ENCODE data around the gene ZNF586.

The ZNF586 gene

DNA sequence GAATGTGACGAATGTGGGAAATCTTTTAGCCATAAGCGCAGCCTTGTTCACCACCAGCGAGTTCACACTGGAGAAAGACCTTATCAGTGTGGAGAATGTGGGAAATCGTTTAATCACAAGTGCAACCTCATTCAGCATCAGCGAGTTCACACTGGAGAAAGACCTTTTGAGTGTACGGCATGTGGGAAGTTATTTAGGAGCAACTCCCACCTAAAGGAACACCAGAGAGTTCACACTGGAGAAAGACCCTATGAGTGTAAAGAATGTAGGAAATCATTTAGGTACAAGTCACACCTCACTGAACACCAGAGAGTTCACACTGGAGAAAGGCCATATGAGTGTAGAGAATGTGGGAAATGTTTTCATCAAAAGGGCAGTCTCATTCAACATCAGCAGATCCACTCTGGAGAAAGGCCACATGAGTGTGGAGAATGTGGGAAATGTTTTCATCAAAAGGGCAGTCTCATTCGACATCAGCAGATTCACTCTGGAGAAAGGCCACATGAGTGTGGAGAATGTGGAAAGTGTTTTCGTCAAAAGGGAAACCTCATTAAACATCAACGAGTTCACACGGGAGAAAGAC is 15.3 kb upstream of the ZNF586 start:
- Histone ChIP-seq H3K9ac (no peak overlapping the region), H3K4me1 (peaks cover 0 to 8% (median 3%) of the 10 kb centered on the region in 10 experiments; a peak in 11 of 20 replicates), H3K36me3 (peaks cover 99 to 100% (median 100%) of the 10 kb centered on the region in 11 experiments), H3K9me3 (replicated peaks in 1 of 11) (peaks cover 0 to 50% (median 32%) of the 10 kb centered on the region in 11 experiments; a peak in 20 of 22 replicates), H3K27me3 (no peaks in the 10 kb centered on the region), H3K4me3 (no peak overlapping the region), H4K20me1 (peaks cover 0 to 30% (median 7%) of the 10 kb centered on the region in 11 experiments; a peak in 12 of 22 replicates), H3K27ac (no peak overlapping the region), H3K4me2 (no peak overlapping the region)
- TF ChIP-seq Cebpa-rat (IDR thresholded peaks at IDR 0.05): no peak

- peaks cover 0 to 3% (median 0%) of the 10 kb centered on the region in 10 experiments; a peak in 1 of 20 replicates for H3K4me1 ChIP-seq
- peaks cover 99 to 100% (median 100%) of the 10 kb centered on the region in 11 experiments for H3K36me3 ChIP-seq
- H3K4me3 ChIP-seq: no peak overlapping the region
- H3K9ac ChIP-seq: no peak overlapping the region
- peaks cover 0 to 43% (median 30%) of the 10 kb centered on the region in 11 experiments; a peak in 19 of 22 replicates for H3K9me3 ChIP-seq (replicated peaks in 1 of 11)
- TF ChIP-seq Cebpa-rat (IDR thresholded peaks at IDR 0.05): no peak
- no peaks in the 10 kb centered on the region for H3K27me3 ChIP-seq
- H3K27ac ChIP-seq: no peak overlapping the region
- peaks cover 0 to 26% (median 7%) of the 10 kb centered on the region in 11 experiments; a peak in 12 of 22 replicates for H4K20me1 ChIP-seq
- H3K4me2 ChIP-seq: no peak overlapping the region
These were observed 14.4 kb upstream of the ZNF586 start for GRCh38 chr19:57755031-57755430.

DNA sequence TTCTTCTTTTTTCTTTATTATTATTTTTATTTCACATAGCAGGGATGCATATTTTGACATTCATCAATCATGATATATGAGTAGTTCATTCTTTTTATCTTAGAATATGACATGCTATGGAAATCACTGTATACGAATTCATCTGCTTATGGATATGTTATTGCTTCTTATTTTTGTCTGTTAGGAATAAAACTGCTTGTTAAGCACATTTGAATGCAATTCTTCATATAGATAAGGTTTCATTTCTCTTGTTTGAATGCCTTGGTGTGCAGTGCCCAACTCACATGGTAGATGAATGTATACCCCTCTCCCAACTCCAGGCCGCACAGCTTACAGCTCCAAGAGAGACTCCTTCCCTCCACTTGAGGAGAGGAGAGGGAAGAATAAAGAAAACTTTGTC is 11.5 kb upstream of the ZNF586 start:
- peaks cover 96 to 100% (median 99%) of the 10 kb centered on the region in 11 experiments for H3K36me3 ChIP-seq
- no peak overlapping the region for H3K4me2 ChIP-seq
- no peak overlapping the region for H3K9ac ChIP-seq
- no peaks in the 10 kb centered on the region for H3K4me1 ChIP-seq
- no peaks in the 10 kb centered on the region for H3K27me3 ChIP-seq
- peaks cover 0 to 16% (median 0%) of the 10 kb centered on the region in 11 experiments; a peak in 4 of 22 replicates for H4K20me1 ChIP-seq
- H3K27ac ChIP-seq: no peak overlapping the region
- no peak overlapping the region for H3K4me3 ChIP-seq
- peaks cover 0 to 22% (median 18%) of the 10 kb centered on the region in 11 experiments; a peak in 18 of 22 replicates for H3K9me3 ChIP-seq (replicated peaks in 1 of 11)
- no peak for TF ChIP-seq Cebpa-rat (IDR thresholded peaks at IDR 0.05)

- no peak overlapping the region for H3K4me3 ChIP-seq
- peaks cover 90 to 100% (median 96%) of the 10 kb centered on the region in 11 experiments for H3K36me3 ChIP-seq
- H3K4me1 ChIP-seq: no peaks in the 10 kb centered on the region
- H3K9me3 ChIP-seq (replicated peaks in 1 of 11): peaks cover 0 to 11% (median 7%) of the 10 kb centered on the region in 11 experiments; a peak in 14 of 22 replicates
- no peak overlapping the region for H3K9ac ChIP-seq
- no peak overlapping the region for H3K27ac ChIP-seq
- H3K4me2 ChIP-seq: no peak overlapping the region
- no peak for TF ChIP-seq Cebpa-rat (IDR thresholded peaks at IDR 0.05)
- peaks cover 0 to 16% (median 0%) of the 10 kb centered on the region in 11 experiments; a peak in 4 of 22 replicates for H4K20me1 ChIP-seq
- H3K27me3 ChIP-seq: no peaks in the 10 kb centered on the region
These were observed 10.4 kb upstream of the ZNF586 start for GRCh38 chr19:57759096-57759495.

DNA sequence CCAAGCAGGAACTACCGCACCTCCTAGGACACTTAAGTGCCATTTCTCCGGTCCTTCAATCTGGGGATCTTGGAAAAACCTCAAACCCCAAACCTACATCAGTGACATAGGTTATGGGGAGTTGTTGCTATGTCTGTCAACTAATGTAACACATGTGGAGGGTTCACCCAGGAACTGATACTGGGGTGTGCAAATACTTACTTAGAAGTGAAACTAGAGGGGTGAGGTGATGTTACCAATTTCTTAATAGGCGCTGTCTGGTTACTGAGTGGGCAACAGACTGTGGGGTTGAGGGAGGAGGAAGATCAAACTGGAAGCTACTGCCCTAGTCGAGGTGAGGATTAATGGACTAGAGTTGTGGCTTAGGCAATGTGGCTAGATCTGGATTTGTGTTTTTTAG is 1.9 kb downstream of the ZNF586 start:
- H3K27ac ChIP-seq: no peak overlapping the region
- no peak for TF ChIP-seq Cebpa-rat (IDR thresholded peaks at IDR 0.05)
- H3K36me3 ChIP-seq: peaks cover 51 to 62% (median 60%) of the 10 kb centered on the region in 11 experiments
- no peaks in the 10 kb centered on the region for H3K27me3 ChIP-seq
- H3K4me3 ChIP-seq: peak overlapping the region in 9 of 10 experiments; percentile 6 to 82 (median 77); a peak in 11 of 20 replicates
- H3K4me1 ChIP-seq: peaks cover 10 to 27% (median 15%) of the 10 kb centered on the region in 10 experiments
- no peak overlapping the region for H3K9ac ChIP-seq
- H3K9me3 ChIP-seq (replicated peaks in 1 of 11): peaks cover 50 to 74% (median 65%) of the 10 kb centered on the region in 11 experiments
- peaks cover 0 to 46% (median 8%) of the 10 kb centered on the region in 11 experiments; a peak in 9 of 22 replicates for H4K20me1 ChIP-seq
- peak overlapping the region; percentile 74 to 98 (median 95); a peak in 21 of 22 replicates for H3K4me2 ChIP-seq

DNA sequence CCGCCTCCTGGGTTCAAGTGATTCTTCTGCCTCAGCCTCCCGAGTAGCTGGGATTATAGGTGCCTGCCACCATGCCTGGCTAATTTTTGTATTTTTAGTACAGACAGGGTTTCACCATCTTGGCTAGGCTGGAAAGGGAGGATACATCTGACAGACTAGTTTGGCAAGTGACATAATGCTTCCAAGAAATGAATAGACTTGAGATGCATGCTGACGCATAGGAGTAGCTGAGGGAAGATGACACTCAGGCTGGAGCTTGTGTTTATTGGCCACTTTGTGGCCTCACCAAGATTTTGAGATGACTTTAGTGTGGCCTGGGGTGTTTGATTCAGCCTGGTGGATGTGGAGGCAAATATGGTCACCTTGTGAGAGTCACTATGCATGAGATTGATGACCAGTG is 4.0 kb downstream of the ZNF586 start:
- Histone ChIP-seq H3K9me3 (replicated peaks in 1 of 11) (peaks cover 71 to 89% (median 86%) of the 10 kb centered on the region in 11 experiments), H3K4me2 (no peak overlapping the region), H4K20me1 (peaks cover 0 to 64% (median 12%) of the 10 kb centered on the region in 11 experiments; a peak in 11 of 22 replicates), H3K36me3 (peaks cover 72 to 83% (median 81%) of the 10 kb centered on the region in 11 experiments), H3K4me3 (peak overlapping the region in 4 of 10 experiments; percentile 15 to 34 (median 22); a peak in 4 of 20 replicates), H3K27ac (no peak overlapping the region), H3K9ac (no peak overlapping the region), H3K27me3 (no peaks in the 10 kb centered on the region; a peak in 1 of 22 replicates), H3K4me1 (peaks cover 10 to 27% (median 15%) of the 10 kb centered on the region in 10 experiments)
- no peak for TF ChIP-seq Cebpa-rat (IDR thresholded peaks at IDR 0.05)

GRCh38 chr19:57776764-57777296 is 7.4 kb downstream of the ZNF586 start:
- Histone ChIP-seq H3K4me2 (no peak overlapping the region), H3K27me3 (no peaks in the 10 kb centered on the region; a peak in 1 of 22 replicates), H3K9me3 (replicated peaks in 1 of 11) (peaks cover 100% of the 10 kb centered on the region in 11 experiments), H4K20me1 (peaks cover 0 to 76% (median 12%) of the 10 kb centered on the region in 11 experiments; a peak in 11 of 22 replicates), H3K4me3 (peak overlapping the region in 4 of 10 experiments; percentile 5 to 38 (median 6); a peak in 2 of 20 replicates), H3K36me3 (peaks cover 98 to 100% (median 100%) of the 10 kb centered on the region in 11 experiments), H3K9ac (no peak overlapping the region), H3K4me1 (peaks cover 0 to 10% (median 0%) of the 10 kb centered on the region in 10 experiments; a peak in 2 of 20 replicates), H3K27ac (no peak overlapping the region)
- TF ChIP-seq Cebpa-rat (IDR thresholded peaks at IDR 0.05): no peak

- H3K36me3 ChIP-seq: peaks cover 93 to 100% (median 99%) of the 10 kb centered on the region in 11 experiments
- no peak overlapping the region for H3K27ac ChIP-seq
- no peaks in the 10 kb centered on the region; a peak in 1 of 22 replicates for H3K27me3 ChIP-seq
- no peak overlapping the region for H3K9ac ChIP-seq
- peaks cover 0 to 61% (median 12%) of the 10 kb centered on the region in 11 experiments; a peak in 11 of 22 replicates for H4K20me1 ChIP-seq
- no peak for TF ChIP-seq Cebpa-rat (IDR thresholded peaks at IDR 0.05)
- peaks cover 97 to 100% (median 98%) of the 10 kb centered on the region in 11 experiments for H3K9me3 ChIP-seq (replicated peaks in 1 of 11)
- no peak overlapping the region for H3K4me2 ChIP-seq
- H3K4me3 ChIP-seq: peak overlapping the region in 9 of 10 experiments; percentile 5 to 46 (median 15); a peak in 9 of 20 replicates
- H3K4me1 ChIP-seq: no peaks in the 10 kb centered on the region
These were observed 8.9 kb downstream of the ZNF586 start for GRCh38 chr19:57778336-57778735.
